Liver (tissue), 9 donors: ENCODE data around the gene CWC27. TPM values are rescaled to one million over a fixed set of nuclear protein-coding genes. Genes with fewer than 3 reads are reported as not detected.

Source experiments
- DNase-seq: peaks from one replicate; pipeline ENCODE4 v3.0.0-alpha.2; 2017; ENCODE audit warnings: low spot score
- H3K27ac ChIP-seq, 2 donors: one replicate each; pipeline ENCODE4 v1.7.0; 2013; ENCODE audit warnings: inconsistent platforms in 2 of 2, low read length in 2 of 2, control low read depth in 1 of 2, low read depth in 1 of 2, mild to moderate bottlenecking in 1 of 2
- H3K27me3 ChIP-seq, 4 donors: one replicate each; pipeline versions ENCODE4 v1.6.1 to v1.7.0; 2013; ENCODE audit warnings: low read length in 3 of 4, inconsistent platforms in 1 of 4, mild to moderate bottlenecking in 1 of 4, moderate library complexity in 1 of 4; ENCODE audit not compliant: control insufficient read depth in 4 of 4, insufficient read depth in 4 of 4
- H3K36me3 ChIP-seq, 4 donors: one replicate each; pipeline versions ENCODE4 v1.6.1 to v1.7.0; 2013; ENCODE audit warnings: low read length in 3 of 4, mild to moderate bottlenecking in 3 of 4, low read depth in 1 of 4, moderate library complexity in 1 of 4; ENCODE audit not compliant: control insufficient read depth in 4 of 4, insufficient read depth in 3 of 4
- H3K4me1 ChIP-seq, 4 donors: one replicate each; pipeline versions ENCODE4 v1.6.1 to v1.7.0; 2013; ENCODE audit warnings: low read length in 3 of 4, mild to moderate bottlenecking in 3 of 4, moderate library complexity in 1 of 4; ENCODE audit not compliant: control insufficient read depth in 4 of 4, insufficient read depth in 4 of 4
- H3K4me3 ChIP-seq, 3 donors: one replicate each; pipeline versions ENCODE4 v1.6.1 to v1.7.0; 2013; ENCODE audit warnings: low read length in 3 of 3, control low read depth in 1 of 3, low read depth in 1 of 3, mild to moderate bottlenecking in 1 of 3
- H3K9ac ChIP-seq, 2 donors: one replicate each; pipeline ENCODE4 v1.7.0; 2013; ENCODE audit warnings: low read length in 2 of 2, mild to moderate bottlenecking in 2 of 2, moderate library complexity in 2 of 2, control low read depth in 1 of 2, low read depth in 1 of 2
- H3K9me3 ChIP-seq, 4 donors: one replicate each; pipeline versions ENCODE4 v1.6.1 to v1.7.0; 2013; ENCODE audit warnings: low read length in 3 of 4; ENCODE audit not compliant: control insufficient read depth in 4 of 4
- CTCF ChIP-seq: fragments of 150-350 bp; IDR thresholded peaks from 2 replicates; pipeline ENCODE4 v1.5.1; 2017; ENCODE audit warnings: improper control_type of control experiment, low read depth, low read length; ENCODE audit not compliant: missing input control
- EGR1 ChIP-seq, 2 donors: IDR thresholded peaks; 2 replicates each; pipeline ENCODE4 v1.6.1; 2016 to 2018; ENCODE audit warnings: antibody characterized with exemption in 2 of 2, low read depth in 2 of 2
- FOXA2 ChIP-seq: IDR thresholded peaks from 2 replicates; pipeline ENCODE4 v1.6.1; 2016; ENCODE audit warnings: antibody characterized with exemption
- GABPA ChIP-seq, 2 donors: IDR thresholded peaks in 1 of 2; conservative IDR thresholded peaks in 1 of 2; 2 replicates each; pipeline ENCODE4 v1.6.1; 2016; ENCODE audit warnings: antibody characterized with exemption in 2 of 2, mild to moderate bottlenecking in 1 of 2, moderate library complexity in 1 of 2
- HNF4A ChIP-seq, 2 donors: conservative IDR thresholded peaks; 2 replicates each; pipeline ENCODE4 v1.6.1; 2016; ENCODE audit warnings: antibody characterized with exemption in 2 of 2, mild to moderate bottlenecking in 2 of 2
- HNF4G ChIP-seq: IDR thresholded peaks from 2 replicates; pipeline ENCODE4 v1.6.1; 2016; ENCODE audit warnings: antibody characterized with exemption
- JUND ChIP-seq, 2 donors: IDR thresholded peaks; 2 replicates each; pipeline ENCODE4 v1.6.1; 2016; ENCODE audit warnings: antibody characterized with exemption in 2 of 2
- MAX ChIP-seq: IDR thresholded peaks from 2 replicates; pipeline ENCODE4 v1.6.1; 2016; ENCODE audit warnings: antibody characterized with exemption
- NR2F2 ChIP-seq: IDR thresholded peaks from 2 replicates; pipeline ENCODE4 v1.6.1; 2016; ENCODE audit warnings: antibody characterized with exemption
- RAD21 ChIP-seq, 2 donors: IDR thresholded peaks; 2 replicates each; pipeline ENCODE4 v1.6.1; 2016; ENCODE audit warnings: antibody characterized with exemption in 2 of 2, mild to moderate bottlenecking in 2 of 2
- REST ChIP-seq: IDR thresholded peaks from 2 replicates; pipeline ENCODE4 v1.6.1; 2016; ENCODE audit warnings: antibody characterized with exemption, mild to moderate bottlenecking
- RXRA ChIP-seq, 2 donors: IDR thresholded peaks; 2 replicates each; pipeline ENCODE4 v1.6.1; 2017 to 2018; ENCODE audit warnings: antibody characterized with exemption in 2 of 2, mild to moderate bottlenecking in 1 of 2
- SP1 ChIP-seq: IDR thresholded peaks from 2 replicates; pipeline ENCODE4 v1.6.1; 2018; ENCODE audit warnings: antibody characterized with exemption, mild to moderate bottlenecking
- TAF1 ChIP-seq: conservative IDR thresholded peaks from 2 replicates; pipeline ENCODE4 v1.6.1; 2016; ENCODE audit warnings: antibody characterized with exemption, mild to moderate bottlenecking
- YY1 ChIP-seq: IDR thresholded peaks from 2 replicates; pipeline ENCODE4 v1.6.1; 2016; ENCODE audit warnings: antibody characterized with exemption, mild to moderate bottlenecking
- WGBS: extraction: QIAGEN DNeasy Blood & Tissue Kit; methylation state at CpG from one replicate; pipeline ENCODE4 v1.1.7; 2013; 5-methylcytosine and 5-hydroxymethylcytosine counted together
- polyA plus RNA-seq, 2 donors: library from polyadenylated mRNA; stranded (reverse) in 1 of 2; unstranded in 1 of 2; fragments of 200-250 nt in 1 of 2; fragments of >200 nt in 1 of 2; fragmentation: Nextera tagmentation in 1 of 2; extraction: Ambion mirVana in 1 of 2; gene quantifications; one replicate each; pipeline versions ENCODE4 v1.2.1 to v1.2.3, GENCODE V29; 2013 to 2015
- total RNA-seq, 2 donors: library from RNA; depleted of rRNA; stranded (reverse); fragments of >200 nt; gene quantifications; one replicate each; pipeline ENCODE4 v1.2.3, GENCODE V29; 2014
- TF ChIP-seq, protein P1 (sequence below): IDR thresholded peaks from 2 replicates; pipeline ENCODE4 v1.6.1; 2016; ENCODE audit warnings: antibody characterized with exemption
- TF ChIP-seq, protein P2 (sequence below): IDR thresholded peaks from 2 replicates; pipeline ENCODE4 v1.6.1; 2016; ENCODE audit warnings: antibody characterized with exemption
- donor health status: healthy.
- donor health status: healthy.
- donor health status: healthy.
- donor health status: healthy.
- donor health status: healthy.

CWC27 gene
- total and polyA plus RNA-seq, 4 donors, result 3.9 to 9.8 (median 6.0) TPM

DNA sequence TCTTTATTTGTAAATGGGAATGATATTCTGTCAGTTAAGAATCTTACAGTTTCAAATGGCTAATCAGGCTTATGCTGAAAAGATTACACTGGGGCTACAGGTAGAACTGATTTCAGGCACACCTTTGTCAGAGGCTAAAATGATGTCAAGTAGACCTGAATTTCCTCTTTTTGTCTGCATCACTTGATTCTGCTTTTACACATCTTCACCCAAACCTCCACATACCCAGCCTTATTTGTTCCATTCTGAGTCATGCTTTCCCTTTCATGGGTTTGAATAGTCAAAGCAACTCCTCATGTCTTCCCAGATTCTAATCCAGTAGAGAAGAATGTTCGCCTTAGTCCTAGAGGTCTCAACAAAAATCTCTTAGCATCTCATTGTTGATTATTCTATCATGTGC is 156.4 kb downstream of the CWC27 start:
- Histone ChIP-seq H3K27me3 (no peaks in the 10 kb centered on the region), H3K27ac (no peak overlapping the region), H3K9me3 (peaks cover 0 to 7% (median 1%) of the 10 kb centered on the region in 4 donors), H3K4me1 (no peaks in the 10 kb centered on the region), H3K9ac (no peak overlapping the region), H3K4me3 (no peak overlapping the region), H3K36me3 (peaks cover 0 to 3% (median 0%) of the 10 kb centered on the region in 4 donors)
- TF ChIP-seq RXRA (IDR thresholded peaks at IDR 0.05) (no peak), HNF4A (conservative IDR thresholded peaks at IDR 0.05) (no peak), YY1 (no peak), FOXA2 (no peak), HNF4G (no peak), RAD21 (IDR thresholded peaks at IDR 0.05) (no peak), EGR1 (IDR thresholded peaks at IDR 0.05; ENCODE audit: low read depth in 2 of 2) (no peak), REST (no peak), GABPA (IDR thresholded peaks at IDR 0.05 in 1 of 2, conservative IDR thresholded peaks at IDR 0.05 in 1 of 2) (no peak), CTCF (no peak), NR2F2 (no peak), SP1 (no peak), JUND (IDR thresholded peaks at IDR 0.05) (no peak), TAF1 (no peak), MAX (no peak)
- TF ChIP-seq, protein P1, sequence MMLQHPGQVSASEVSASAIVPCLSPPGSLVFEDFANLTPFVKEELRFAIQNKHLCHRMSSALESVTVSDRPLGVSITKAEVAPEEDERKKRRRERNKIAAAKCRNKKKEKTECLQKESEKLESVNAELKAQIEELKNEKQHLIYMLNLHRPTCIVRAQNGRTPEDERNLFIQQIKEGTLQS, result no peak
- TF ChIP-seq, protein P2, sequence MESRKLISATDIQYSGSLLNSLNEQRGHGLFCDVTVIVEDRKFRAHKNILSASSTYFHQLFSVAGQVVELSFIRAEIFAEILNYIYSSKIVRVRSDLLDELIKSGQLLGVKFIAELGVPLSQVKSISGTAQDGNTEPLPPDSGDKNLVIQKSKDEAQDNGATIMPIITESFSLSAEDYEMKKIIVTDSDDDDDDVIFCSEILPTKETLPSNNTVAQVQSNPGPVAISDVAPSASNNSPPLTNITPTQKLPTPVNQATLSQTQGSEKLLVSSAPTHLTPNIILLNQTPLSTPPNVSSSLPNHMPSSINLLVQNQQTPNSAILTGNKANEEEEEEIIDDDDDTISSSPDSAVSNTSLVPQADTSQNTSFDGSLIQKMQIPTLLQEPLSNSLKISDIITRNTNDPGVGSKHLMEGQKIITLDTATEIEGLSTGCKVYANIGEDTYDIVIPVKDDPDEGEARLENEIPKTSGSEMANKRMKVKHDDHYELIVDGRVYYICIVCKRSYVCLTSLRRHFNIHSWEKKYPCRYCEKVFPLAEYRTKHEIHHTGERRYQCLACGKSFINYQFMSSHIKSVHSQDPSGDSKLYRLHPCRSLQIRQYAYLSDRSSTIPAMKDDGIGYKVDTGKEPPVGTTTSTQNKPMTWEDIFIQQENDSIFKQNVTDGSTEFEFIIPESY, result no peak
- 97% methylated on average over 1 of the region's 1 CpG for WGBS
- no peak for DNase-seq

GRCh38 chr5:64929833-64930232 is 161.1 kb downstream of the CWC27 start:
- DNase-seq, result no peak
- no peaks in the 10 kb centered on the region for H3K9me3 ChIP-seq
- WGBS, result 94% methylated on average over 1 of the region's 1 CpG
- H3K36me3 ChIP-seq, result no peaks in the 10 kb centered on the region
- no peak overlapping the region for H3K4me3 ChIP-seq
- H3K4me1 ChIP-seq, result no peaks in the 10 kb centered on the region
- TF ChIP-seq JUND (IDR thresholded peaks at IDR 0.05) (no peak), YY1 (no peak), NR2F2 (no peak)
- no peak overlapping the region for H3K9ac ChIP-seq
- H3K27me3 ChIP-seq, result no peaks in the 10 kb centered on the region
- no peak overlapping the region for H3K27ac ChIP-seq
